CD4-positive, alpha-beta T cell treated with Interleukin-12 subunit alpha and Interleukin-12 subunit beta, for 1 hour (primary cell): Measurements from ENCODE around the gene PLCG1.

Experiments
- DNase-seq: peaks from one replicate; pipeline ENCODE4 v3.0.0-alpha.2; 2020

PLCG1 gene

DNA sequence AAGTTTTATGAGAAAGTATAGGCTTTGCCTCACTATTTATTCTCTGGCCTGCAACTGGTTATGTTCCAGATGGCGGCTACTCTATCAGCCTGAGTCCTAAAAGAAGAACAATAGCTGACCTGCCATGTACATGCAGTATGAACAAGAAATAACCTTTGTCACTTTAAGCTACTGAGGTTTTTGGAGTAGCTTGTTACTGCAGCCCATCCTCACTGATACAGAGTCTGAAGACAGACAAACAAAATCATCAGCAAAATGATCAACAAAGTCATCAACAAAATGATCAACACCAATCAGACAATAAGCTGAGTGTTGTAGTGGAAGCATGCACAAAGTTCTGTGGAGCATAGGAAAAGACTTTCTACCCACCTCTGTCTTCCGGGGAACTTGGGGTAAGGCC lies 82.5 kb downstream of the PLCG1 start:
- DNase-seq: no peak

GRCh38 chr20:41221614-41222218 lies 84.4 kb downstream of the PLCG1 start:
- no peak for DNase-seq

GRCh38 chr20:41222296-41222695 lies 85.0 kb downstream of the PLCG1 start:
- DNase-seq: no peak

DNA sequence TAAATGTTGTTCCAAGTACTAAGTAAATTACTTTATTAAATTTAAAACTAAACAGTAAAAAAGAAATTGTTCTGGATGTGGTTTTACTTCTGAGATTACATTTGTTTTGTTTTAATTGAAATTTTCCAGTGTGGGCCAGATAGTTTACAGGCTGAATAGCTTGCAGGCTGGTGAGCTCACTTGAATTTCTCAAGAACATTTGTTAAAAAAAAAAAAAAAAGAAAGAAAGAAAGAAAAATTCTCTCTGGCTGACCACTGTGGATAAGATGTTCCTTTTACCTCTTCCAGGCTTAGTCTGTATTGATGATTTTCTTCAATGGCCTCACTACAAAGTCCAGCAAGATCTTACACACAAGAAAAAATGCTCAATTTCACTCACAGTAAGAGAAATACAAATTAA lies 85.4 kb downstream of the PLCG1 start:
- DNase-seq: no peak

DNA sequence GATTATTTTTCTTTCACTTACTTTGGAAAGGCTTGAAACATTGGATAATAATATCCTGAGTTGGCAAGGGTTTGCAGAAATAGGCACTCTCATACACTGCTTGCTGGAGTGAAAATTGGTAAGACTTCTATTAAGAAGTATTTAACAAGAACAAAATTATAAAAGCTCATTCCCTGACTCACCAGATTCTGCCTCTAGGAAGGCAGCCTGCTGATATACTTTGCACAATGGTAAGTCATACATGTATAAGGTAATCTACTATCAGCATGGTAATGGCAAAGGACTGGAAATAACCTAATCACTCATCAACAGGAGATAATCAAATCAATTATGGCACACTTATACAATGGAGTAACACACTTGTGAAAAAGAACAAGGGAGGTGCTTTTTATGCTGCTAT lies 85.8 kb downstream of the PLCG1 start:
- no peak for DNase-seq

- DNase-seq: no peak
Measured at GRCh38 chr20:41224281-41224680, 86.9 kb downstream of the PLCG1 start.

- no peak for DNase-seq
Measured at GRCh38 chr20:41225091-41225490, 87.7 kb downstream of the PLCG1 start.

- no peak for DNase-seq
Measured at GRCh38 chr20:41226426-41226825, 89.1 kb downstream of the PLCG1 start.
